Gastrocnemius medialis (tissue), 4 donors: ENCODE data around the gene DDX39A.

Experiments
- POLR2A ChIP-seq, 2 donors: fragments of 450-650 bp; IDR thresholded peaks; one replicate each; pipeline ENCODE4 v1.6.1; 2017; ENCODE audit warnings: antibody characterized with exemption in 2 of 2, mild to moderate bottlenecking in 2 of 2, moderate library complexity in 2 of 2
- TF ChIP-seq, protein P1 (sequence below), 5 experiments: fragments of 450-650 bp in 3 of 5; fragments of 200-600 bp in 2 of 5; sonication (generic) in 2 of 5; IDR thresholded peaks in 4 of 5; conservative IDR thresholded peaks in 1 of 5; 1 replicate in 4 of 5; 2 replicates in 1 of 5; pipeline ENCODE4 v1.5.1; 2016 to 2019; ENCODE audit warnings: antibody characterized with exemption in 5 of 5, mild to moderate bottlenecking in 3 of 5, moderate library complexity in 3 of 5

- TF ChIP-seq, protein P1, sequence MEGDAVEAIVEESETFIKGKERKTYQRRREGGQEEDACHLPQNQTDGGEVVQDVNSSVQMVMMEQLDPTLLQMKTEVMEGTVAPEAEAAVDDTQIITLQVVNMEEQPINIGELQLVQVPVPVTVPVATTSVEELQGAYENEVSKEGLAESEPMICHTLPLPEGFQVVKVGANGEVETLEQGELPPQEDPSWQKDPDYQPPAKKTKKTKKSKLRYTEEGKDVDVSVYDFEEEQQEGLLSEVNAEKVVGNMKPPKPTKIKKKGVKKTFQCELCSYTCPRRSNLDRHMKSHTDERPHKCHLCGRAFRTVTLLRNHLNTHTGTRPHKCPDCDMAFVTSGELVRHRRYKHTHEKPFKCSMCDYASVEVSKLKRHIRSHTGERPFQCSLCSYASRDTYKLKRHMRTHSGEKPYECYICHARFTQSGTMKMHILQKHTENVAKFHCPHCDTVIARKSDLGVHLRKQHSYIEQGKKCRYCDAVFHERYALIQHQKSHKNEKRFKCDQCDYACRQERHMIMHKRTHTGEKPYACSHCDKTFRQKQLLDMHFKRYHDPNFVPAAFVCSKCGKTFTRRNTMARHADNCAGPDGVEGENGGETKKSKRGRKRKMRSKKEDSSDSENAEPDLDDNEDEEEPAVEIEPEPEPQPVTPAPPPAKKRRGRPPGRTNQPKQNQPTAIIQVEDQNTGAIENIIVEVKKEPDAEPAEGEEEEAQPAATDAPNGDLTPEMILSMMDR (IDR thresholded peaks at IDR 0.05 in 4 of 5, conservative IDR thresholded peaks at IDR 0.05 in 1 of 5), result no peak
- TF ChIP-seq POLR2A (IDR thresholded peaks at IDR 0.05), result no peak
Measured at GRCh38 chr19:14377883-14378328, 41.2 kb downstream of the DDX39A start.
